ENCODE data around the gene SKA1. TPM values are rescaled to one million over a fixed set of nuclear protein-coding genes. Genes with fewer than 3 reads are reported as not detected.

Gene SKA1
- total RNA-seq, 4 donors from 2014 or later: 0.13 to 0.77 TPM; not detected in 2

DNA sequence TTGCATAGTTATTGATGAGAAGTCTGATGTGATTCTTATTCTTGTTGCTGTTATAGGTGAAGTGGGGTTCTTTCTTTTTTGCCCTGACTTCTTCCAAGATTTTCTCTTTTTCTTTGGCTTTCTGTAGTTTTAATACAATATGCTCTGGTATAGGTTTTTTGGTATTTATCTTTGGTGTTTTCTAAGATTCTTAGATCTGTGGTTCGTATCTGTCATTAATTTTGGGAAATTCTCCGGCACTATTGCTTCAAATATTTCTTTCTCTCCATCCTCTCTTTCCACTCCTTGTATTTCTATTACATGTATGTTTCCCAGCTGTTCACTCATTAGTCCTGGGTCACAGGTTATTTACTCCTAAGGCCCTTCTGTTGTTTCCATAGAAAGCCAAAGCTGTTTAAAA, 43.8 kb downstream of the SKA1 start:
- no peak overlapping the region for H3K4me3 ChIP-seq
- no peak for ATAC-seq
- no peak overlapping the region for H3K27ac ChIP-seq
- no peaks in the 10 kb centered on the region for H3K4me1 ChIP-seq
- 63 to 80% methylated on average over 1 to 2 of the region's 2 CpGs for whole genome bisulfite sequencing, 2 donors (ENCODE audit: low coverage in 1 of 2)
- H3K27me3 ChIP-seq: peaks cover 17% of the 10 kb centered on the region
- peaks cover 0 to 17% (median 0%) of the 10 kb centered on the region in 3 donors for H3K9me3 ChIP-seq
- H3K36me3 ChIP-seq: no peaks in the 10 kb centered on the region
- TF ChIP-seq, protein P1, sequence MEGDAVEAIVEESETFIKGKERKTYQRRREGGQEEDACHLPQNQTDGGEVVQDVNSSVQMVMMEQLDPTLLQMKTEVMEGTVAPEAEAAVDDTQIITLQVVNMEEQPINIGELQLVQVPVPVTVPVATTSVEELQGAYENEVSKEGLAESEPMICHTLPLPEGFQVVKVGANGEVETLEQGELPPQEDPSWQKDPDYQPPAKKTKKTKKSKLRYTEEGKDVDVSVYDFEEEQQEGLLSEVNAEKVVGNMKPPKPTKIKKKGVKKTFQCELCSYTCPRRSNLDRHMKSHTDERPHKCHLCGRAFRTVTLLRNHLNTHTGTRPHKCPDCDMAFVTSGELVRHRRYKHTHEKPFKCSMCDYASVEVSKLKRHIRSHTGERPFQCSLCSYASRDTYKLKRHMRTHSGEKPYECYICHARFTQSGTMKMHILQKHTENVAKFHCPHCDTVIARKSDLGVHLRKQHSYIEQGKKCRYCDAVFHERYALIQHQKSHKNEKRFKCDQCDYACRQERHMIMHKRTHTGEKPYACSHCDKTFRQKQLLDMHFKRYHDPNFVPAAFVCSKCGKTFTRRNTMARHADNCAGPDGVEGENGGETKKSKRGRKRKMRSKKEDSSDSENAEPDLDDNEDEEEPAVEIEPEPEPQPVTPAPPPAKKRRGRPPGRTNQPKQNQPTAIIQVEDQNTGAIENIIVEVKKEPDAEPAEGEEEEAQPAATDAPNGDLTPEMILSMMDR (IDR thresholded peaks at IDR 0.05): no peak
- TF ChIP-seq EP300 (IDR thresholded peaks at IDR 0.05) (no peak), POLR2A (IDR thresholded peaks at IDR 0.05) (no peak), POLR2AphosphoS5 (IDR thresholded peaks at IDR 0.05) (no peak)

DNA sequence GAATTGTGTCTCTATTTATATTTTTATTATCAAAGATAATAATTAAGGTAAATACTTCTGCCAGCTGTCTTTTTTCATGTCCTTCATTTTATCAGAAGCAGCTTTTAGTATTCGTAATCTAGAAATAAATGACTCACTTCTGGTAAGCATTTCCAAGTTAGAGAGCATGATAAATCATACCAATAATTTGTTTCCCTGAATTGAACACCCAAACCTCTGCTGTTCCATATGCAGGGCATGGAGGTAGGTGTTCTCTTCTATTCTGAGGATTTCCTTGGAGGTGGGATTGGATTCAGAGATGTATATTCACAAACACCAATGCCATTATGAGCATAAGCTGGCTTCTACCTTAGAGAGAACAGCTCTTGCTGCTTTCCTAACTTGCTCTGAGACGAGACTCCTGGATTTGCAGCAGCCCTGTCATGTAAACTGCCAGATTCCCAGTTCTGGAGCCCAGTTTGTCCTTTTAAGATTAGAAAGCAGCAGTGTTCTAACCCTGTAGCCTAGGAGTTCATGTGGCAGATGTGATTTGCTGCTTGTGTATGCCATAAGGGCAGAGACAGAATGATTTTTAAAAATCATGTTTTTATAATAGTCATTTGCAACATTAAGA, 47.5 kb downstream of the SKA1 start:
- Histone ChIP-seq H3K36me3 (no peaks in the 10 kb centered on the region), H3K4me3 (no peak overlapping the region), H3K27ac (no peak overlapping the region), H3K27me3 (peaks cover 17% of the 10 kb centered on the region), H3K9me3 (peaks cover 0 to 18% (median 0%) of the 10 kb centered on the region in 3 donors), H3K4me1 (no peaks in the 10 kb centered on the region)
- no peak for ATAC-seq
- WGBS, 2 donors (ENCODE audit: low coverage in 1 of 2): 14 to 50% methylated on average over 1 to 2 of the region's 2 CpGs
- TF ChIP-seq, protein P1 (IDR thresholded peaks at IDR 0.05): no peak

DNA sequence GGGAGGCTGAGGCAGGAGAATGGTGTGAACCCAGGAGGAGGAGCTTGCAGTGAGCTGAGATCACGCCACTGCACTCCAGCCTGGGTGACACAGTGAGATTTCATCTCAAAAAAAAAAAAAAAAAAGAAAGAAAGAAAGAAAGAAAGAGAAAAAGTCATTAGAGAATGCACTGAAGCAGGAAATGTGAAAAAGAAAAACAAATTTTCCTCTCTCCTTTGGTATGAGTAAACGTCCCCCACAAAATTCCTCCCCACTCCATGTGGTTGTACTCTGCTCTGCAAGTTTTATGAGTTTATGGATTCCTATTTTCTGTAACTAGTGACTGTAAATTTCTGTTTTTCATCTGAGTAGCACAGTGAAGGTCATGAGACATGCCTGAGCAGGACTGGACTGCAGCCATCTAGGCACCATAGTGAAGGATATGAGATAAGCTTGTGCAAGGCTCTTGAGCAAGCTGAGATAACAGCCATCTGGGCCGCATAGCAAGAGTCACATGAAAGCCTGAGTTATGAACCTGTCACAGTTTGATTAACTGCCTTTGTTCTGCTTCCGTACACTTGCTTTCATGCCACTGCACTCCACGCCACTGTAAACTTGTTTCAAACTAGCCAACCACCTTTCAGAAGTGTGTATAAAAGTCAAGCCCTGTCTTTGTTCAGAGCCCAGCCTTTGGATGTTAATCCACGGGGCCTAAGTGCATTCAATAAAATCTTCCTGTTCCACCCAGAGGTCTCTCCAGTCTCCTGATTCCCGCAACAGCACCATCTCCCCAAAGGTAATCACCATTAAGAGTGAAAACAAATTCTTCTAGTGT, 50.2 kb downstream of the SKA1 start:
- Histone ChIP-seq H3K4me1 (no peaks in the 10 kb centered on the region), H3K4me3 (no peak overlapping the region), H3K27ac (no peak overlapping the region), H3K9me3 (peaks cover 0 to 3% (median 0%) of the 10 kb centered on the region in 3 donors), H3K27me3 (peaks cover 13% of the 10 kb centered on the region), H3K36me3 (no peaks in the 10 kb centered on the region)
- ATAC-seq: no peak
- TF ChIP-seq POLR2A (IDR thresholded peaks at IDR 0.05): no peak
- TF ChIP-seq, protein P1 (IDR thresholded peaks at IDR 0.05): no peak
- TF ChIP-seq EP300 (IDR thresholded peaks at IDR 0.05): no peak
- TF ChIP-seq POLR2AphosphoS5 (IDR thresholded peaks at IDR 0.05): no peak
- WGBS, 2 donors (ENCODE audit: low coverage in 1 of 2): 26 to 56% methylated on average over 7 of the region's 7 CpGs

DNA sequence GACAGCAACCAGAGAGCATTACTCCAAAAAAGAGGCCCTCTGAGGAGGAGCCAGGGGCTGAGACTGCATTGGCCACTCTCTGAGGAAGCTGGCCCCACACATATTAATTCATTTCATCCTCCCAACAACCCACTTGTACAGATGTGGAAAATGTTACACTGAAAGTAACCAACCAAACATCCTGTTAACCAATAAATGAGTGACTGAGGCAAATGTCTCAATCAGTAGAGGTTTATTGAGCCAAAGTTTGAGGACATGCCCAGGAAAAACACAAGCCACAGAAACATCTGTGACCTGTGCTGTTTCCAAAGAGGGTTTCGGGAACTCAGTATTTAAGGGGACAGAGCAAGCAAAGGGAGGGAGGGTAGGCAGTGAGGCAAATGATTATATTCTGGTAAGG, 53.0 kb downstream of the SKA1 start:
- Histone ChIP-seq H3K27me3 (no peaks in the 10 kb centered on the region), H3K4me1 (no peaks in the 10 kb centered on the region), H3K4me3 (no peak overlapping the region), H3K36me3 (no peaks in the 10 kb centered on the region), H3K9me3 (peaks cover 0 to 3% (median 0%) of the 10 kb centered on the region in 3 donors), H3K27ac (no peak overlapping the region)
- TF ChIP-seq, protein P1 (IDR thresholded peaks at IDR 0.05): no peak
- WGBS, 2 donors (ENCODE audit: low coverage in 1 of 2): 36 to 56% methylated on average over 1 of the region's 1 CpG
- no peak for ATAC-seq

Measured in gastroesophageal sphincter (tissue), 4 donors.